ENCODE results near the gene MSH2. TPM values are rescaled to one million over a fixed set of nuclear protein-coding genes. Genes with fewer than 3 reads are reported as not detected.
"Not testable (repeated sequence)": the region's sequence is repeated elsewhere in the genome, so short reads cannot be mapped to it uniquely, and the experiment has no call there.

The MSH2 gene
- total RNA-seq = 6.6 TPM

DNA sequence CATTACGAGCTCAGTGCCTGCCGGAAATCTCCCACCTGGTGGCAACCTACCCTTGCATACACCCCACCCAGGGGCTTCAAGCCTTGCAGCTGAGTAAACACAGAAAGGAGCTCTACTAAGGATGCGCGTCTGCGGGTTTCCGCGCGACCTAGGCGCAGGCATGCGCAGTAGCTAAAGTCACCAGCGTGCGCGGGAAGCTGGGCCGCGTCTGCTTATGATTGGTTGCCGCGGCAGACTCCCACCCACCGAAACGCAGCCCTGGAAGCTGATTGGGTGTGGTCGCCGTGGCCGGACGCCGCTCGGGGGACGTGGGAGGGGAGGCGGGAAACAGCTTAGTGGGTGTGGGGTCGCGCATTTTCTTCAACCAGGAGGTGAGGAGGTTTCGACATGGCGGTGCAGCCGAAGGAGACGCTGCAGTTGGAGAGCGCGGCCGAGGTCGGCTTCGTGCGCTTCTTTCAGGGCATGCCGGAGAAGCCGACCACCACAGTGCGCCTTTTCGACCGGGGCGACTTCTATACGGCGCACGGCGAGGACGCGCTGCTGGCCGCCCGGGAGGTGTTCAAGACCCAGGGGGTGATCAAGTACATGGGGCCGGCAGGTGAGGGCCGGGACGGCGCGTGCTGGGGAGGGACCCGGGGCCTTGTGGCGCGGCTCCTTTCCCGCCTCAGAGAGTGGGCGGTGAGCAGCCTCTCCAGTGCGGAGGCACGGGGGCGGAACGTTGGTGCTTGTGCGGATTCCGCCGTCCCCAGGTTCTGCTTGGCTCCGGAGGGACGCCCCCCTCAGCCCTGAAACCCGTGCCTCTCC is at the start of gene MSH2:
Gene MSH2, plus strand, starts transcription at position 352 of the 804 bp plus-strand sequence. Its CDS starts 36 bp downstream, at position 388.
- H3K4me3 ChIP-seq (ENCODE audit: low read length) = peak within 1 kb of the TSS; percentile 91

DNA sequence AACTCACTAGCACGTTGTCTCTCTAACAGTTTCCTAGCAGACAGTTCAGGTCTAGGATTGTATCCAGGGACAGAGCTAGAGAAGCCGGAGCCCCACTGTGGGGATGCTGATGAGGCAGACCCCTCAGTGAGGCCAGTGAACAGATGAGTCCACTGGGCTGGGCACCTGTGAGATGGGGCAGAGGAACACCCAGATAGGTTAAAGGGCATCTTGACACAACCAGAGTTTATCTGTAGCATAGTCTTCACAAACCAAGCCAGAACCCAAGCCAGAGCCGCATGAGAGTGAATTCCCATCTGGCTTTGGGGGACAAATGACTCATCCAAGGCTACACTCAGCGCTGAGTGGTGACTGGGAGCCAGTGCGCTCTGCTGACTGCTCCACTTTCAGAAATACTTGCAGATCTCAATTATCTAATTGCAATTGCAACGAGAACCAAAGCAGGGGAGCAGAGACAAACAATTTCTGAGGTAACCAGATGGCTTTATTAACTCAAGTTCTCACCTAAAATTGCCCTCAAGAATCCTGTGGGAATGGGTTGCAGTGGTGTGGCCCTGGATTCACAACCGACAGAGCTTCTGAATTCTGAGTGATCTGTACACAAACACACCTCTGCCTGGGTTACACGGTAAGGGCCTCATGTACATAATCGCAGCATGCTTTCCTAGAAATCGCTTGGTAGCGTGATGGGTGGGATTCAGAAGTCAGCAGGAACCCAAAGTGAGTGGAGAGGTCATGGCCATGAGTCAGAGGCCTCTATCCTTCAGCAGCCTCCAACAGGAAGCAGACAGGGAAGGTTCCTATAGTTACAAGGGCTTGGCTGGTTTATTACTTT is 48.7 kb upstream of the MSH2 start:
- H3K9me3 ChIP-seq (ENCODE audit: low read depth, low read length) = no peaks in the 10 kb centered on the region
- H3K4me1 ChIP-seq (ENCODE audit: insufficient read depth, low read length) = no peaks in the 10 kb centered on the region
- no peaks in the 10 kb centered on the region for H3K27me3 ChIP-seq (ENCODE audit: insufficient read depth, low read length)
- H3K4me3 ChIP-seq (ENCODE audit: low read length) = no peak overlapping the region

More for the DNA sequence above, at the start of gene MSH2:
- H3K9me3 ChIP-seq (ENCODE audit: low read depth, low read length) = no peaks in the 10 kb centered on the region
- H3K27me3 ChIP-seq (ENCODE audit: insufficient read depth, low read length) = no peaks in the 10 kb centered on the region
- H3K4me1 ChIP-seq (ENCODE audit: insufficient read depth, low read length) = peaks cover 21% of the 10 kb centered on the region

DNA sequence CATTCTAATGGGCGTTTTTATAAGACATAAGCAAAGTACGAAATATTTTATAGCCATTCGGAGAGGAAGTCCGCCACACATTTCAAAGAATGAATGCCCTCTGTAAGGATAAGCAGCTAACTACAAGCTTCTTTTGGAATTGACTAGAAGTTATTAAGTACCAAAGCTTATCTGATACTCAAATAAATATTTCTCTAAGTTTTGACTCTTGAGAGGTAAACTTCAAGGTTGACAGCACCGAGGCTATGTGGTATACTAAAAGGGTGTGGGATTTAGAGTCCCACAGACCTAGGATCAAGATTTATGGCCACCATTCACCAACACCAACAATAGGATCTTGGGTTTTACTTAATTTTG is 48.1 kb upstream of the MSH2 start:
- Histone ChIP-seq H3K27me3 (ENCODE audit: insufficient read depth, low read length) (no peaks in the 10 kb centered on the region), H3K9me3 (ENCODE audit: low read depth, low read length) (no peaks in the 10 kb centered on the region), H3K4me1 (ENCODE audit: insufficient read depth, low read length) (no peaks in the 10 kb centered on the region), H3K4me3 (ENCODE audit: low read length) (no peak overlapping the region)

DNA sequence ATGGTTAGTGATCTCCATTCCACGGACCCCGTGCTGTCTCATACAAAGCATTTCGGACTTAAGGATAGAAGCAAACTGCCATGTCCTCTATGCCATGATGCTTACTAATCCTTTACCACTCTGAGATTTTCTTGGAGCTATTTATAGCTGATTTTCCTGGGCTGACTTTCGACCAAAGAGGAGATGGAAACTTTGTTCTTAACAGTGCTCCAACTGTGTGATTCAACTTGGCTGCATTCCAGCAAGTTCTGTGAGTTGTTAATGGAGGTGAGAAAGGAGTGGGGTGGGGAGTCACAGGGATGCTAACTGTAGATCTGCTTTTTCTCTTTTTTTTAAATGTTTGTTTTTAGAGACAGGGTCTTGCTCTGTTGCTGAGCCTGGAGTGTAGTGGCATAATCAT is 45.5 kb upstream of the MSH2 start:
- H3K27me3 ChIP-seq (ENCODE audit: insufficient read depth, low read length) = no peaks in the 10 kb centered on the region

DNA sequence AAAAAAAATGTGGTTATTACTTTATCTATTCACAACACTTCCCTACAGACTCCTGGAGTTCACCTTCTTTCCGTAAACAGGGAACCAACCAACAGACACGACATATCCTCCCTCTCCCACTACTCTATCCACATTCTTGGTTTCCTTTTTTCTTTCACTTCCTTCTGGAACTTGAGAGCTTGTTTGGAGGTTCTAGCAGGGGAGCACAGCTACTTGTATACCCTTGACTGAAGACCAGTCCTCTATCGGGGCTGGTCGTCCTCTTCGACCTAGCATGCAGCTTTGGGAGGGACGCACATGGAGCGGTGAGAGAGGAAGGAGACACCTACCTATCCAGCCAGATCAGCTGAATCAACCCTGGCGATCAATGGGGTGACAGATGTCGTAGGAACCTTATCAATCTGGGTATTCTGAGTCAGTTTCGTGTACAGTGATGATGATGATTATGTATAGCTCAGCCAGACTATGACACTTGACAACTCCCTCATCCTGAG is 43.5 kb upstream of the MSH2 start:
- Histone ChIP-seq H3K9me3 (ENCODE audit: low read depth, low read length) (no peaks in the 10 kb centered on the region), H3K4me3 (ENCODE audit: low read length) (no peak overlapping the region), H3K4me1 (ENCODE audit: insufficient read depth, low read length) (no peaks in the 10 kb centered on the region), H3K27me3 (ENCODE audit: insufficient read depth, low read length) (no peaks in the 10 kb centered on the region)

More for the DNA sequence above, 45.5 kb upstream of the MSH2 start:
- H3K9me3 ChIP-seq (ENCODE audit: low read depth, low read length) = no peaks in the 10 kb centered on the region
- no peaks in the 10 kb centered on the region for H3K4me1 ChIP-seq (ENCODE audit: insufficient read depth, low read length)
- no peak overlapping the region for H3K4me3 ChIP-seq (ENCODE audit: low read length)

DNA sequence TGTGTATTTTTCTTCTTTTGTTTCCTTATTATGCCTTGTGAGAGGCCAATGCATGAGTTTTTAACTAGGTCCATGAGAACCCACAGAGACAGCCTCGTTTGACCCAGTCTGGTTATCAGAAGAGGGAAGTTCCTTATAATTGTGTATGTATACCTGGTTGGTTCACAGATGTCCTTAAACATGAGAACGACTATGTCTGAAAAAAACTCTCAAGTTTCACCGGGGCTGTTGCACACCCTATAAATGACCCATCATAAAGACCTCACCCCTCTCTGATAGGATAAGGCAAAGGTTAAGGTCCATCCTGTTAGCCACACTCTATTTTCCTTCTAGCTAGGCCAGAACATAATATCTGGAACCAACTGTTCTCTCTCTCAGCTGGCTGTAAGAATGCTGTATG is 42.7 kb upstream of the MSH2 start:
- H3K27me3 ChIP-seq (ENCODE audit: insufficient read depth, low read length) = no peaks in the 10 kb centered on the region
- H3K4me1 ChIP-seq (ENCODE audit: insufficient read depth, low read length) = no peaks in the 10 kb centered on the region
- no peak overlapping the region for H3K4me3 ChIP-seq (ENCODE audit: low read length)
- no peaks in the 10 kb centered on the region for H3K9me3 ChIP-seq (ENCODE audit: low read depth, low read length)

DNA sequence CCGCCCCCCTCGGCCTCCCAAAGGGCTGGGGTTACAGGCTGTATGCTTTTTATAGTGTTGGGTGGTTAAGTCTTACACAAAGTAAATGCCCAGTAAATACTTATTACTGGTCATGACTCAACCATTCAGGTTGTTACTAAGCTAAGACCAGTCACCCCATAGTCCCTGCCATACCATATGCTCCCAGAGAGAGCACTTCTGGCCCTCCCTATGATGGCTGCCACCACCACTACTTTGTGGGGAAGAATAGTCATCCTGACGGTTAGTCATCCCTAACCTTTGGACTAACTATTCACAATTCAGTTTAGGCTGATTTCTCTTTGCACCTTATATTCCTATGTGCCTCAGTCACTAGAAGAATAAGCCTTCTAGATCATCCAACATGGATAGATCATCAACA is 42.0 kb upstream of the MSH2 start:
- H3K27me3 ChIP-seq (ENCODE audit: insufficient read depth, low read length) = no peaks in the 10 kb centered on the region

DNA sequence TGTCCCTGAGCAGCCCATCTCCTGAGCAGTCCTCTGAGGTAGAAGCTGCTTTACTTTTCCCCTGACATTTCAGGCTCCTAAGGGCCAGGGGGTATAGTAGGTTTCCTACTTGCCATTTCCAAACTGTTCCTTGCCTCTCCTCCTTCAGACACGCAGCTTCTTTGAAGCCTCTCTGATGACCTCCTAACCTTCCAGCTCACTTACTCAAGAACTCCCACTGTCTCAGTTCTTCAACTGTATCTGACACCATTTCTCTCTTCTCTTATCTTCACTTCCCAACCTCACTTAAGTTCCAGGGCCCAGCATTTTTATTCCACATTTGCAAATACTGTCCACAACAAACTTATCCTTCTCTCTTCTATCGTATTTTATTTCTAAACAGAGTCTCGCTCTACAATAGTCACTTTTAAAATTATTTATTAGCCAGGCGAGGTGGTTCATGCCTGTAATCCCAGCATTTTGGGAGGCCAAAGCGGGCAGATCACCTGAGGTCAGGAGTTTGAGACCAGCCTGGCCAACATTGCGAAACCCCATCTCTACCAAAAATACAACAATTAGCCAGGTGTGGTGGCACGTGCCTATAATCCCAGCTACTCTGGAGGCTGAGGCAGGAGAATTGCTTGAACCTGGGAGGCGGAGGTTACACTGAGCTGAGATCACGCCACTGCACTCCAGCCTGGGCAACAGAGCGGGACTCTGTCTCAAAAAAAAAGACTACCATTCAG is 41.3 kb upstream of the MSH2 start:
- not testable (repeated sequence) for H3K27me3 ChIP-seq (ENCODE audit: insufficient read depth, low read length); H3K9me3 ChIP-seq (ENCODE audit: low read depth, low read length); H3K4me3 ChIP-seq (ENCODE audit: low read length); H3K4me1 ChIP-seq (ENCODE audit: insufficient read depth, low read length)

More for the DNA sequence above, 42.0 kb upstream of the MSH2 start:
- Histone ChIP-seq H3K4me3 (ENCODE audit: low read length) (no peak overlapping the region), H3K9me3 (ENCODE audit: low read depth, low read length) (no peaks in the 10 kb centered on the region), H3K4me1 (ENCODE audit: insufficient read depth, low read length) (no peaks in the 10 kb centered on the region)

DNA sequence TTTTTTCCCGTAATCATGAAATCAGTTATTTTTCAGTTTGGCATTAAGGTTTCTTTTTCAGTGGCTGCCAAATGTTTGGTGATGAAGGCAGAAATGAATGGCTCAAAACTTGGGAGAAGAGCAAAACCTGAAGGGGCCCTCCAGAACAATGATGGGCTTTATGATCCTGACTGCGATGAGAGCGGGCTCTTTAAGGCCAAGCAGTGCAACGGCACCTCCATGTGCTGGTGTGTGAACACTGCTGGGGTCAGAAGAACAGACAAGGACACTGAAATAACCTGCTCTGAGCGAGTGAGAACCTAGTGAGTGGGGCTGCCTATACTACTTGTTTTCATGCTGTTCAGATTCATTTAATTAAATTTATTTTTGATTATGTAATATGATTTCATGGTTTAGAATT is 29.2 kb upstream of the MSH2 start:
- Histone ChIP-seq H3K4me3 (ENCODE audit: low read length) (no peak overlapping the region), H3K4me1 (ENCODE audit: insufficient read depth, low read length) (peaks cover 4% of the 10 kb centered on the region), H3K27me3 (ENCODE audit: insufficient read depth, low read length) (peaks cover 15% of the 10 kb centered on the region), H3K9me3 (ENCODE audit: low read depth, low read length) (no peaks in the 10 kb centered on the region)

DNA sequence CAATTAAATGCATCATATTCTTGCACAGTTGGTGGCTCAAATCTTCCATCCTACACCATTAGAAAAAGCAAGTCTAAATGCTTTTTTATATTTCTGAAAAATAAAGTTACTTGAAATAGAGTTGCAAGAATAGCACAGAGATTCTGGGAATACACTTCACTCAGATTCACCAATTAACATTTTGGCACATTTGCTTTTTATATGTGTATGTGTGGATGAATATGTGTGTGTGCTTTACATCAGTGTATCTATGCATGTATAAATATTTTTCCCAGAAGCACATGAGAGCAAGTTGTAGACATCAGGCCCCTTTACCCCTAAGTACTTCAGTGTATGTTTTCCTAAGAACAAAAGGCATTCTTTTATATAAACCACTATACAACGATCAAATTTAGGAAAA is 27.6 kb upstream of the MSH2 start:
- Histone ChIP-seq H3K4me3 (ENCODE audit: low read length) (no peak overlapping the region), H3K4me1 (ENCODE audit: insufficient read depth, low read length) (no peaks in the 10 kb centered on the region), H3K9me3 (ENCODE audit: low read depth, low read length) (no peaks in the 10 kb centered on the region), H3K27me3 (ENCODE audit: insufficient read depth, low read length) (peaks cover 9% of the 10 kb centered on the region)

DNA sequence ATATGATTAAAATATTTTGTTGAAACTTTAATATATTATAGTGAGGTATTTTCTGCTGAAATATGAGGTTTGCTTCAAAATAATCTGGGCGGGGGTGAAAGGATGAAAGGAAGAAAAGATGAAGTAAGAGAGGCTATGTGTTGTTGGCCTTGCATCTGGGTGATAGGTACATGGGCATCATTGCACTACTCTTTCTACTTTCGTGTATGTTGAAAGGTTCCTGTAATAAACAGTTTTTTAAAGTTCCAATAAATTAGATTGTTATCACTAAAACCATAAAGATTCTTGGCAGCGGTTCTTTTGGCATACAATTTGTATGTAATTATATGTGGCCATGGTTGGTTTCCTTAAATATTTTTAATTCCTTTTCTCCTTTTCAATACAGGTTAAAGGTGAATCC is 23.6 kb upstream of the MSH2 start:
- no peaks in the 10 kb centered on the region for H3K4me1 ChIP-seq (ENCODE audit: insufficient read depth, low read length)
- H3K4me3 ChIP-seq (ENCODE audit: low read length) = no peak overlapping the region
- no peaks in the 10 kb centered on the region for H3K27me3 ChIP-seq (ENCODE audit: insufficient read depth, low read length)
- no peaks in the 10 kb centered on the region for H3K9me3 ChIP-seq (ENCODE audit: low read depth, low read length)

DNA sequence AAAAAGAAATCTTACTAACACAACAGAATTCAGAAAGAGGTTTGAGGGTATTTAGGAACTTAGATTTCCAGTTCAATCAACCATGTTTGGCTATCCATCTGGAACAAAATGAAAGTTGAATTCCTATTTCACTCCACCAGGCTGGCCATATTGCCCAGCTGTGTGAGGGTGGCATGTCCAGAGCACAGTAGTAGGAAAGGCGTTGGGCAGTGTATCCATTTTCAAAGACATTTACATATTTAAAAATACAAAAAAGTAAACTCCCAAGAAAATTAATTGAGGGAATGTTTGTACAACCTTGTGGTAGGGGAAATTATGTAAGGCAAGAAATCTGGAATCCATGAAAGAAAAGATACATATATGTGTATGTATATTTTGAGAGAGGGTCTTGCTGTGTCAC is 21.5 kb upstream of the MSH2 start:
- no peaks in the 10 kb centered on the region for H3K27me3 ChIP-seq (ENCODE audit: insufficient read depth, low read length)
- H3K4me1 ChIP-seq (ENCODE audit: insufficient read depth, low read length) = no peaks in the 10 kb centered on the region
- no peak overlapping the region for H3K4me3 ChIP-seq (ENCODE audit: low read length)
- H3K9me3 ChIP-seq (ENCODE audit: low read depth, low read length) = no peaks in the 10 kb centered on the region

DNA sequence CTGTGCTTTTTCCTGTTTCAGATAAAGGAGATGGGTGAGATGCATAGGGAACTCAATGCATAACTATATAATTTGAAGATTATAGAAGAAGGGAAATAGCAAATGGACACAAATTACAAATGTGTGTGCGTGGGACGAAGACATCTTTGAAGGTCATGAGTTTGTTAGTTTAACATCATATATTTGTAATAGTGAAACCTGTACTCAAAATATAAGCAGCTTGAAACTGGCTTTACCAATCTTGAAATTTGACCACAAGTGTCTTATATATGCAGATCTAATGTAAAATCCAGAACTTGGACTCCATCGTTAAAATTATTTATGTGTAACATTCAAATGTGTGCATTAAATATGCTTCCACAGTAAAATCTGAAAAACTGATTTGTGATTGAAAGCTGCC is 16.4 kb upstream of the MSH2 start:
- Histone ChIP-seq H3K9me3 (ENCODE audit: low read depth, low read length) (no peaks in the 10 kb centered on the region), H3K4me3 (ENCODE audit: low read length) (no peak overlapping the region), H3K4me1 (ENCODE audit: insufficient read depth, low read length) (no peaks in the 10 kb centered on the region), H3K27me3 (ENCODE audit: insufficient read depth, low read length) (no peaks in the 10 kb centered on the region)

DNA sequence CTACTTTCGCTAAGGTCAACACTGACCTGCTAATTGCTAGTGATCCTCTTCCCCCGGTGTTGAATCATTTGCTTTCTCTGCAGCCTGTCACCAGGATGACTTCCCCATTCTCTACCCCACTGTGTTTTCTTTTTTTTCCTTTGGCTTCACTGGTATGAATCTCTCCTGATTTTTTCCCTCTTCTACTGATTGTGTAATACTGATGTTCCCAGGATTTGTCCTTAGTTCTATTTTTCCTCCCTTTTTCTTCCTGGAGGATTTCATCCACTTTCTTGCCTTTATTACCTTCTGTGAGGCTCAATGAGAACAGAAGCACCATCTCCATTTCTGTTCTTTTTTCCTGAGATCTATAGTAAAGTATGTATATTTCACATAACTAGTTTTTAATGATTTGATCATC is 14.1 kb upstream of the MSH2 start:
- Histone ChIP-seq H3K9me3 (ENCODE audit: low read depth, low read length) (no peaks in the 10 kb centered on the region), H3K4me1 (ENCODE audit: insufficient read depth, low read length) (no peaks in the 10 kb centered on the region), H3K27me3 (ENCODE audit: insufficient read depth, low read length) (no peaks in the 10 kb centered on the region), H3K4me3 (ENCODE audit: low read length) (no peak overlapping the region)

DNA sequence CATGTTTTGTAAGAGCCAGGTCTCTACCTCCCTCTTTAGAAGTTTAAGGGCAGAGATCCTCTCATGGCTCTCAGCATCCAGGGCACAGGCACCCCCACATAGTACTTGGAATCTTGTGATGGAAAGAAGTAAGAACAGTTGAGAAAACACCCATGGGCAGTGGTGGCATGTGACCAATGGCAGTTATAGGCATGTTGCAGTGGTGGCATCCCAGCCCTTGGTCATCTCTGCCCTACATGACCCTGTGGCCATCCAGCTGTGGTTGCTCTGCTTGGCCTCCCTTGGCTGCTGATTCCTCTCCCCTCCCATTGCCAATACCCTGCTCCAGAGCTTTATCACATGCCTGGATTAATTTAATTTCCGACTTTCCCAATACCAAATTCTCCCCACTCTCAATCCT is 13.3 kb upstream of the MSH2 start:
- no peaks in the 10 kb centered on the region for H3K27me3 ChIP-seq (ENCODE audit: insufficient read depth, low read length)
- H3K9me3 ChIP-seq (ENCODE audit: low read depth, low read length) = no peaks in the 10 kb centered on the region
- no peaks in the 10 kb centered on the region for H3K4me1 ChIP-seq (ENCODE audit: insufficient read depth, low read length)
- no peak overlapping the region for H3K4me3 ChIP-seq (ENCODE audit: low read length)

Data from mononuclear cell (primary cell).